HG02885 (cell line): ENCODE data around the gene ATF6.
A peak's percentile ranks its signal among the peaks of the same experiment; 100 is the strongest.
"Not testable (repeated sequence)": the region's sequence is repeated elsewhere in the genome, so short reads cannot be mapped to it uniquely, and the experiment has no call there.

Experiments used
- ATAC-seq: cut with Tn5 transposase; IDR thresholded peaks from one replicate; pipeline ENCODE4 v1.9.1; 2021; ENCODE audit warnings: mild to moderate bottlenecking; ENCODE audit not compliant: unreplicated experiment, poor library complexity

ATF6 gene

DNA sequence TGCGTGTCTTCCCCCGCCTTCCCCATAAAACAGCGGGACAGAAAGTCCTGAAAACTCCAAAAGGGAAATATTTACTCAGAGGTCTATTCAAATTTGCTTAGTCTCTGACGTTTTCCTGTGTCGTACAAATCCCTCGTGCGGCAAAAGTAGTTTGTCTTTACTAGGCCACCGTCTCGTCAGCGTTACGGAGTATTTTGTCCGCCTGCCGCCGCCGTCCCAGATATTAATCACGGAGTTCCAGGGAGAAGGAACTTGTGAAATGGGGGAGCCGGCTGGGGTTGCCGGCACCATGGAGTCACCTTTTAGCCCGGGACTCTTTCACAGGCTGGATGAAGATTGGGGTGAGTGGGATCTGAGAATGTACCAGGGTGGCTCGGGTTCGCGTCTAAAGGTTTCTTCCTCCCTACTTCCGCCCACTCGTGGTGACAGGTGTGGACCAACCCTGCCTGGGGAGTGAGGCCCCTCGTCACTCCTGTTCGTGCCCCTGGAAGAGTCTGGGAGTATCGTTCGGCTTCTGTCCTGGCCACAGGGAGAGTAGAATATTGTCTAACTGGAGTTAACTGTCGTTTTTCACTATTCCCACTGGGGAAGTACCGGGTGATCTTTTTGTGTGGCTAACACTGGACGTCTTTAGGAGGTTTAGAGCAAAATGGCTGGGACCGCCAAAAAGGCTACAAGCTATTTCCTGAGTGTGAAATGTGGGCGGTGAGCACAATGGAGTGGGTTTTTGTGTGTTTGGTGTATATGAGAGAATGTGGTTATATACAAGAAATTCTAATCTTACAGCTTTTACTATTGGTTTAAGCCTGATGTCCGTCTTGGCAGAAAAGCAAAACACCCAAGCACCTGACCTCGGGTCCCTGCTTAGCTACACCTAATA is at the start of gene ATF6:
Gene ATF6 (plus strand): TSS at position 219 of the 880 bp plus-strand sequence. CDS start 41 bp downstream, at position 260.
- ATAC-seq, result peak; percentile 73

DNA sequence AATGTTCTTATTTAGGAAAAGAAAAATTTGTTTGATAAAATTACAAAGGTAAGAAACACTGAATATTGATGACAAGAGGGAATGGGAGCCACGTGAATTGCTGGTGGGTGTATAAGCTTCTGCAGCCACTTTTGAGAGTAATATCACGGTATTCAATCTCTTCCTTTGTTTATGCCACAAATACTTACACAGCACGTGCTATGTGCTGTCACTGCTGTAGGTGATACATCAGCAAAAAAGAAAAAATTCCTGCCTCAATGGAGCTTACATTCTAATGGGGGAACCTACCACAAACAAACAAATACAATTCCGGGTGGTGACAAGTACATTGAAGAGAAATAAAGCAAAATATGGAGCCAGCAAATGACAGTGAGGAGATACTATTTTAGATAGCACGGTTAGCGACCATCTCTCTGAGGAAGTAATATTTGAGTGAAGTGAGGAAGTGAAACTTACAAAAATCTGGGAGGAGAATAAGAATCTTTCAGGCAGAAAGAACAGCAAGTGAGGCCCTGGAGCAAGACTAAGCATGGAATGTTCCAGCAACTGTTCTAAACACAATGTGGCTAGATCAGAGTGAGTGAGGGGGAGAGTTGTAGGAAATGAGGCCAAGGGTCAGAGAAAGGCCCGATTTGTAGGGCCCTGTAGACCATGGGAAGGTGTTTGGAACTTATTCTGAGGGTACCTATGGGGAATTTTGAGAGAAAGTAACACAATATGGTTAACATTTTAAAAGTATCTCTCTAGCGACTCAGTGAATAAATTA is 47.4 kb upstream of the ATF6 start:
- ATAC-seq, result peak; percentile 69

DNA sequence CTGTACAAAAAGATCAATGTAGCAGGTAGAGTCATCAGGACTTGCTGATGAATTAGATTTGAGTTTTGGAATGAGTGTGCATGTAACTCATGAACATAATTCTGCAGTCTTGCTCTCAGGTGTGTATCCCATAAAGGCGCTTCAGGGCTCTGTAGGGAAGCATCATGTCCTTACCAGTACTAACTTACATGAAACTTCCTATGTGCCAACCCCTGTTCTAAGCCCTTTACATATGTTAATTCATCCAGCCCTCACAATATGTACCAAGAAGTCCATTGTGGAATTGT is 46.9 kb upstream of the ATF6 start:
- ATAC-seq, result peak; percentile 41

DNA sequence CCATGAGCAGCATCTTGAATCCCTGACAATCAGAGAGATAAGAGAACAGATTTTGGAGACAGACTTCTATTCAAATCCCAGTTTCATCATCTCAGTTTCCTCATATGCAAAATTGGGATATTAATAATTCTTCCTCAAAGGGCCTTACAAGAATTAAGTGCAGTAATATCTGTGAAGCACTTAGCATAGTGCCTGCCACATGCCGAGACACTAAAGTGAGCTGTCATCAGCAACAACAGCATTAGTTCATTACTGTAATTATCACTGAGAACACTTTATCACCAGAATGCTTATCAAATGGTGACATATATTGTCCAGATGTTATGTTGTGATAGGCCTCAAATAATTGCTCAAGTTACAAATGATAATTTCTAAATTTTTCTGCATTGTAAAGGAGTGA is 45.7 kb upstream of the ATF6 start:
- ATAC-seq, result no peak

- ATAC-seq, result no peak
These were observed 45.0 kb upstream of the ATF6 start, which contains the start of gene FCRLB for GRCh38 chr1:161720956-161721737. TSS of gene FCRLB (plus strand) at chr1:161721544. CDS start at chr1:161722673, 1,129 bp downstream.

DNA sequence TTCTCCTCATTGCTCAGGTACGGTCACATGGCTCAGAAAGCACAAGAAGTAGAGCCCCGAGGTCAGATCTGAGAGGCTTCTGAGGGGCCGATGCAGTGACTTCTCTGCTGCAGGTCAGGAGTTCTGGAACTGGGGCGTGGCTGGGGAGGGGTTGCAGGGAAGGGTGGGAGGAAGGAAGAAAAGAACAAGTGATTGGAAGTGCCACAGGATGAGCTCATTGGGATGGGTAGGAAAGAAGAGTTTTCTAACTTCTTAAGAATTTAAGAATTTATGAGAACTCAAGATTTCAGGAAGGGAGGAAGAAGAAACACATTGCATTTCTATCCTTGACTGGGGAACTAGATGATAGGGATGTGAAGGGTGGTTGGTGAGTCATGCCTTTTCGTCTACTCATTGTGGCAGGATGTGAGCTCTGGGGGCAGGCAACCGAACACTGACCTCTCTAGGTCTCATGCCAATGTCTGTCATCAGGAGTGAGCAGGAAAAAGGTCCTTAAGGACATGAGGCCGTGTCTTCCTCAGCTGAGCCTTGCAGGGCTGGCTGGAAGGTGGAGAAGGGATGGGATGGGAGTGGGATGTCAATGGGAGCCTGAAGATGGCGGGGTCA is 44.3 kb upstream of the ATF6 start:
- no peak for ATAC-seq

DNA sequence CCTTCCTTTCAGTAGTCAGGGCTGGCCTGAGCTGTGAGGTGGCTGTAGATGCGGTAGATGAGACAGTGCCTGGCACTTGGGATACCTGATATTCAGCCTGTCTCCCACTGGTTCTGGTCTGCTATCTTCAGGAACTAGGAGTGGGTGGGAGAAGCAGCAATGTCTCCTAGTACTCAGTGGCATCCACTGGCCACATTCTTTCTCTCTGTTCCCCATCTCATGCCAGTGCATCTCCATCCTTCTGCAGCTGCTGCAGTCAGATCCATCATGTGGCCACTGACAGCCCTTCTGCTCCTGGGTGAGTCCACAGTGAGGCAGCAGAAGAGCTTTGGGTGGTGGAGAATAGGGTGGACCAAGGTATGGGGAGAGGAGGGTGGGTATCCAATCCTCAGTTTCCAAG is 43.7 kb upstream of the ATF6 start:
- ATAC-seq, result no peak

DNA sequence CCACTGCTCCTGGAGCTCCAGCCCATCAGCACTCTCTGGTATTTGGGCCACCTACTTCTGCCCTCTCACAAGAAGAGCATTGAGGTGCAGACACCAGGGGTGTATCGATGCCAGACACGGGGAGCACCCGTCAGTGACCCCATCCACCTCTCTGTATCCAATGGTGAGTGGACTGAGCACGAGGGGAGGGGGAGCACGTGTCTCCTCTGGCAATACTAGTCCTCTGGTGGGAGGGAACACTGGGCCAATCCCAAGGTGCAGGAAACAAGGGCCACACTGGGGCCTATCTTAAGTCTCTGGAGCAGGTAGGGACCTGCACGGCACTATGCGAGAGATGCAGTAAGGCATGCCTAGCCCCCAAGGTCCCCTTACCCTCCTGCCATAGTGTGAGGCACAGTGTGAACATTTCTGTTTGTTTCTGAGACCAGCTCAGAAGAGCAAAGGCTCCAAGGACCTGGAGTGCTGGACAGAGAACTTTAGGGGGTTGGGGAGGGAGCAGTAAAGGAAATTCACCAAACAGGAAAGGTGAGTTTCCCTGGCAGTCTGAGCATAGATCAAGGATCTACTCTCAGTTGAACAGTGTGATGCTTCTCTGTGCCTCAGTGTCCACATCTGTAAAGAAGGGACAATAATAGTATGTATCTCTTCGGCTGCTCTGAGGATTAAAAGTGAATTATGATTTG is 42.5 kb upstream of the ATF6 start:
- ATAC-seq, result no peak

- not testable (repeated sequence) for ATAC-seq
These were observed 40.7 kb upstream of the ATF6 start for GRCh38 chr1:161725258-161725907.

GRCh38 chr1:161725908-161726472 is 40.1 kb upstream of the ATF6 start:
- ATAC-seq, result peak; percentile 24

DNA sequence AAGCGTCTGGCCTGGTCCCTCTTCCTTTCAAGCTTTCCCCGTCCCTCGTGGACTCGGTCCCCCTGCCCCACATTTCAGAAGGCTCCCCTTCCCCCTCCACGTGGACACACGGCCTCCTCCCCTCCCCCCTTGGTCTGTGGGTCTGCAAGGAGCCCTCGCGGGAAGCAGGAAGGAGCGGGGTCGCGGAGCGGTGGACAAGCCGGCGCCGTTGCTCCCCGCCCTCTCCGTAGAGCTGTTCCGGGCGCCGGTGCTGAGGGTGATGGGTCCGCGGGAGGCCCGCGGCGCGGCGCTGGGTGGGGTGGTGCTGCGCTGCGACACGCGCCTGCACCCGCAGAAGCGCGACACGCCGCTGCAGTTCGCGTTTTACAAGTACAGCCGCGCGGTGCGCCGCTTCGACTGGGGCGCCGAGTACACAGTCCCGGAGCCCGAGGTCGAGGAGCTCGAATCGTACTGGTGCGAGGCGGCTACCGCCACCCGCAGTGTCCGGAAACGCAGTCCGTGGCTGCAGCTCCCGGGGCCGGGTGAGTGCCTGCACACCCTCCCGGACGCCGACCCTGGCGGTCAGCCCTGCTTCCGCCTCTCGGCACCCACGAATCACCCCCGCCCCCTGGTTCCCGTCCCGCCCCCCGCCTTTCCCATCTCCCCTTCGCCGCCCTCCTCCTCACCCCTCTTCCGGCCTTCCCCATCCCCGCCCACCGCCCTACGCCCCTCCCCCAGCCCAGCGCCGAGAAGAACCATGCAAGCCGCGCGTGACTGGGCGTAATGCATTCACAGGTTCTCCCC is 39.5 kb upstream of the ATF6 start:
- ATAC-seq, result peak; percentile 61

DNA sequence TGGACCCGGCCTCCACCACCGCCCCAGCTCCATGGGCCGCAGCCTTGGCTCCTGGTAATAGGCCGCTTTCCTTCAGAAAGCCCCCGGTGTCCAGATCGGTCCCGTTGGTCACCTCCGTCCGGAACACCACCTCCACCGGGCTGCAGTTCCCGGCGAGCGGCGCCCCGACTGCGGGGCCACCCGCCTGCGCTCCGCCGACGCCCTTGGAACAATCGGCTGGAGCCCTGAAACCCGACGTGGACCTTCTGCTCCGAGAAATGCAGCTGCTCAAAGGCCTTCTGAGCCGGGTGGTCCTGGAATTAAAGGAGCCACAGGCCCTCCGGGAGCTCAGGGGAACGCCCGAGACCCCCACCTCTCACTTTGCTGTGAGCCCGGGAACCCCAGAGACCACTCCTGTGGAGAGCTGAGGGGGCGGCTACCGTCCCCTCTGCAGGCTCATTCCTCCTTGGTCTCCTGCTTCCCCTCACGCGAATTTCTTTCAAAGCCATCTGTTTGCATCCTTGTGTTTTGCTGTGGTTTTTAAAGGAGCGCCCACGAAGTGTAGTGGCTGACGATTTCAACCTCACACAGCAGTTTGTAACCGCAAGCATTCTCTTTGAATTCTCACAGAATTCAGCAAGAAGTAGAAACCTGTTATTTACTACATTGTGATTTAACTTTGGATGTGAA is 38.7 kb upstream of the ATF6 start:
- peak; percentile 17 for ATAC-seq

DNA sequence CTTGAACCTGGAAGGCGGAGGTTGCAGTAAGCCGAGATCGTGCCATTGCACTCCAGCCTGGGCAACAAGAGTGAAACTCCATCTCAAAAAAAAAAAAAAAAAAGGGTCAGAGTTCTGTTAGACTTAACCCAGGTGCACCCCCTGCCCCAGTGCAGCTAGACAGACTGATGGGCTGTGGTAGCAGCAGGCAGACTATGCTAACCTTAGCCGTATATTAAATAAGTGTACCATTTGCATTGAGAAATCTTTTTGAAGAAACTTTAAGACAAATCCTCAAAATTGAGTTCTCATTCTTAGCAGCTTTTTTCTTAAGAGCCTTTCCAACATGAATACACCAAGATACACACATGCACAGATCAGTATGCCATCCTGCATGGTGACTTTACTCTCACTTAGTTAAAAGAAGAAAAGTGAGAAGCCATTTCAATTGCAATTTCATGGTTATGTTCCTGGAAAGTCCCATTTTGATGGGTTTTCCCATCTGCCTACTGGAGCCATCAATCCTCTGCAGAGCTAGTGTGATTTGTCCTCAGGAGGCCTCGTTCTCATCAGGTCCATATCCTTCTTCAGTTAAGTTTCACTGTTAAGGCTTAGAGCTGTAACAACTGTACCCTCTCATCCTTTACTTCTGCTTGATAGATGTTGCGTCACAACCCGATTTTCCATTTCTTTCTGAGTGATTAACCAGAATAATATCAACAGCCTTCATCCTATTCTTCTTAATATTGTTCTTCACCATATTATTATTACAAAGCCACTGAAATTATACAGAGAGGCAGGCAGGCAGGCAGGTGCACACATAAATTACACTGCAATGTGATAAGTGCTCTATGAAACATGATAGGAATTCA is 37.5 kb upstream of the ATF6 start:
- no peak for ATAC-seq

- ATAC-seq, result no peak
These were observed 36.0 kb upstream of the ATF6 start for GRCh38 chr1:161730050-161730564.

GRCh38 chr1:161731241-161731640 is 34.9 kb upstream of the ATF6 start:
- no peak for ATAC-seq

- ATAC-seq, result no peak
These were observed 34.0 kb upstream of the ATF6 start for GRCh38 chr1:161731981-161732718.
